ENCODE measurements around the gene OMG.
"Not testable (repeated sequence)": the region's sequence is repeated elsewhere in the genome, so short reads cannot be mapped to it uniquely, and the experiment has no call there.

Gene OMG

GRCh38 chr17:31297090-31297489 is at the start of gene OMG:
Gene OMG (minus strand): TSS chr17:31297239. CDS start chr17:31296331, 908 bp downstream.
- no peak for DNase-seq

- not testable (repeated sequence) for DNase-seq
Observed at GRCh38 chr17:31345191-31345747, 48.2 kb upstream of the OMG start.

- DNase-seq: no peak
Observed at GRCh38 chr17:31339906-31340661, 43.0 kb upstream of the OMG start.

GRCh38 chr17:31329221-31329620 is 32.2 kb upstream of the OMG start:
- no peak for DNase-seq

- DNase-seq: no peak
Observed at GRCh38 chr17:31328160-31328535, 31.1 kb upstream of the OMG start.

- DNase-seq: no peak
Observed at GRCh38 chr17:31327534-31328159, 30.6 kb upstream of the OMG start.

- no peak for DNase-seq
Observed at GRCh38 chr17:31323551-31323950, 26.5 kb upstream of the OMG start.

GRCh38 chr17:31321966-31322365 is 24.9 kb upstream of the OMG start:
- DNase-seq: no peak

- DNase-seq: no peak
Observed at GRCh38 chr17:31321481-31321880, 24.4 kb upstream of the OMG start, which contains the start of gene EVI2A. Gene EVI2A (minus strand): TSS chr17:31321622. CDS start chr17:31319013, 2,609 bp downstream.

GRCh38 chr17:31320791-31321190 is 23.8 kb upstream of the OMG start:
- DNase-seq: peak in 1 of 3 experiments; percentile 4

GRCh38 chr17:31320241-31320640 is 23.2 kb upstream of the OMG start:
- no peak for DNase-seq

GRCh38 chr17:31318851-31319661 is 22.0 kb upstream of the OMG start:
- no peak for DNase-seq

- DNase-seq: no peak
Observed at GRCh38 chr17:31318298-31318801, 21.3 kb upstream of the OMG start.

- peak in 1 of 3 experiments; percentile 39 for DNase-seq
Observed at GRCh38 chr17:31314782-31315100, 17.7 kb upstream of the OMG start.

GRCh38 chr17:31313982-31314781 is 17.1 kb upstream of the OMG start, which contains the start of gene EVI2B:
Gene EVI2B (minus strand): TSS chr17:31314054. CDS start chr17:31305609, 8,445 bp downstream.
- DNase-seq: no peak

- DNase-seq: not testable (repeated sequence)
Observed at GRCh38 chr17:31312223-31312622, 15.2 kb upstream of the OMG start.

- DNase-seq: no peak
Observed at GRCh38 chr17:31311526-31311925, 14.5 kb upstream of the OMG start.

GRCh38 chr17:31310886-31311285 is 13.8 kb upstream of the OMG start:
- no peak for DNase-seq

- no peak for DNase-seq
Observed at GRCh38 chr17:31310260-31310659, 13.2 kb upstream of the OMG start.

GRCh38 chr17:31309556-31309955 is 12.5 kb upstream of the OMG start:
- no peak for DNase-seq

- no peak for DNase-seq
Observed at GRCh38 chr17:31308372-31309334, 11.6 kb upstream of the OMG start.

Data from NCI-H1417 (cell line).